EL (cell line): ENCODE data around the gene PI4KA.
A peak's percentile ranks its signal among the peaks of the same experiment; 100 is the strongest.
"Not testable (repeated sequence)": the region's sequence is repeated elsewhere in the genome, so short reads cannot be mapped to it uniquely, and the experiment has no call there.

Experiments used
- DNase-seq: peaks from one replicate; pipeline ENCODE4 v3.0.0-alpha.2; 2016

The PI4KA gene

GRCh38 chr22:20746431-20747189 lies 112.0 kb downstream of the PI4KA start:
- no peak for DNase-seq

GRCh38 chr22:20745119-20745518 lies 113.5 kb downstream of the PI4KA start:
- no peak for DNase-seq

GRCh38 chr22:20744456-20744855 lies 114.2 kb downstream of the PI4KA start:
- DNase-seq, result no peak

GRCh38 chr22:20742764-20743163 lies 115.8 kb downstream of the PI4KA start:
- DNase-seq, result no peak

GRCh38 chr22:20741634-20742581 lies 116.7 kb downstream of the PI4KA start:
- peak; percentile 35 for DNase-seq

GRCh38 chr22:20741008-20741633 lies 117.5 kb downstream of the PI4KA start:
- DNase-seq, result no peak

- DNase-seq, result no peak
Observed at GRCh38 chr22:20740222-20740951, 118.2 kb downstream of the PI4KA start.

GRCh38 chr22:20738394-20739089 lies 120.1 kb downstream of the PI4KA start:
- DNase-seq, result no peak

- not testable (repeated sequence) for DNase-seq
Observed at GRCh38 chr22:20736891-20737290, 121.7 kb downstream of the PI4KA start.

GRCh38 chr22:20735356-20736162 lies 123.1 kb downstream of the PI4KA start:
- DNase-seq, result not testable (repeated sequence)

- not testable (repeated sequence) for DNase-seq
Observed at GRCh38 chr22:20732431-20732830, 126.2 kb downstream of the PI4KA start.

GRCh38 chr22:20729194-20729593 lies 129.4 kb downstream of the PI4KA start:
- no peak for DNase-seq

- no peak for DNase-seq
Observed at GRCh38 chr22:20728523-20729190, 130.0 kb downstream of the PI4KA start.

- DNase-seq, result no peak
Observed at GRCh38 chr22:20727118-20728015, 131.2 kb downstream of the PI4KA start.

GRCh38 chr22:20725987-20726558 lies 132.5 kb downstream of the PI4KA start:
- peak; percentile 71 for DNase-seq

- no peak for DNase-seq
Observed at GRCh38 chr22:20724676-20725454, 133.7 kb downstream of the PI4KA start.

GRCh38 chr22:20721409-20722218 lies 137.0 kb downstream of the PI4KA start:
- DNase-seq, result no peak
